Activated naive CD4-positive, alpha-beta T cell (primary cell): ENCODE measurements around the gene MARCOL.
"Not testable (repeated sequence)": the region's sequence is repeated elsewhere in the genome, so short reads cannot be mapped to it uniquely, and the experiment has no call there.

ENCODE experiments used
- DNase-seq, 4 experiments: peaks; one replicate each; lab custom pipeline; 2025; lab: John Stamatoyannopoulos, UW

Gene MARCOL

GRCh38 chr5:148267962-148268361, 29.6 kb downstream of the MARCOL start:
- DNase-seq = no peak

GRCh38 chr5:148268566-148268965, 30.2 kb downstream of the MARCOL start, which contains the start of gene SPINK13:
SPINK13 (plus strand) TSS chr5:148268794; CDS start chr5:148270073, 1,279 bp downstream.
- no peak for DNase-seq

GRCh38 chr5:148275129-148275528, 36.8 kb downstream of the MARCOL start:
- DNase-seq = not testable (repeated sequence)

DNA sequence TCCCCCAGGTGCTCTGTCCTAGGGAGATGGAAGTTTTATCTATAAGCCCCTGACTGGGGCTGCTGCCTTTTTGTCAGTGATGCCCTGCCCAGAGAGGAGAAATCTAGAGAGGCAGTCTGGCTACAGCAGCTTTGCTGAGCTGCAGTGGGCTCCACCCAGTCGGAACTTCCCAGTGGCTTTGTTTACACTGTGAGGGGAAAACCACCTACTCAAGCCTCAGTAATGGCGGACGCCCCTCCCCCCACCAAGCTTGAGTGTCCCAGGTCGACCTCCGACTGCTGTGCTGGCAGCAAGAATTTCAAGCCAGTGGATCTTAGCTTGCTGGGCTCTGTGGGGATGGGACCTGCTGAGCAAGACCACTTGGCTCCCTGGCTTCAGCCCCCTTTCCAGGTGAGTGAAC, 42.6 kb downstream of the MARCOL start:
- not testable (repeated sequence) for DNase-seq

GRCh38 chr5:148281336-148281735, 43.0 kb downstream of the MARCOL start:
- not testable (repeated sequence) for DNase-seq

- DNase-seq = no peak
Observed at GRCh38 chr5:148290271-148291195, 52.2 kb downstream of the MARCOL start.
